ENCODE results near the gene MEA1.
A peak's percentile ranks its signal among the peaks of the same experiment; 100 is the strongest.

Gene MEA1

GRCh38 chr6:42970871-42971612, 42.7 kb downstream of the MEA1 start:
- DNase-seq (ENCODE audit: low spot score) = no peak

GRCh38 chr6:42969934-42970333, 43.8 kb downstream of the MEA1 start:
- no peak for DNase-seq (ENCODE audit: low spot score)

- no peak for DNase-seq (ENCODE audit: low spot score)
Measured at GRCh38 chr6:42969431-42969830, 44.3 kb downstream of the MEA1 start.

- DNase-seq (ENCODE audit: low spot score) = no peak
Measured at GRCh38 chr6:42968783-42969182, 45.0 kb downstream of the MEA1 start.

- no peak for DNase-seq (ENCODE audit: low spot score)
Measured at GRCh38 chr6:42968126-42968701, 45.5 kb downstream of the MEA1 start.

GRCh38 chr6:42967228-42967627, 46.5 kb downstream of the MEA1 start:
- DNase-seq (ENCODE audit: low spot score) = no peak

GRCh38 chr6:42966571-42966970, 47.2 kb downstream of the MEA1 start:
- DNase-seq (ENCODE audit: low spot score) = no peak

GRCh38 chr6:42963855-42964605, 49.7 kb downstream of the MEA1 start:
- peak; percentile 47 for DNase-seq (ENCODE audit: low spot score)

- no peak for DNase-seq (ENCODE audit: low spot score)
Measured at GRCh38 chr6:42963179-42963854, 50.4 kb downstream of the MEA1 start.

- no peak for DNase-seq (ENCODE audit: low spot score)
Measured at GRCh38 chr6:42962502-42963178, 51.1 kb downstream of the MEA1 start.

- no peak for DNase-seq (ENCODE audit: low spot score)
Measured at GRCh38 chr6:42962096-42962495, 51.6 kb downstream of the MEA1 start.
